Mesendoderm (in vitro differentiated cells): ENCODE measurements around the gene ETFB.

Experiments used
- DNase-seq: peaks from one replicate; pipeline ENCODE4 v3.0.0; 2013
- H2AK5ac ChIP-seq: 2 replicates; pipeline ENCODE4 v1.6.1; 2013; ENCODE audit warnings: low read length, inconsistent platforms
- H2BK120ac ChIP-seq: 2 replicates; pipeline ENCODE4 v1.6.1; 2013; ENCODE audit warnings: low read depth, mild to moderate bottlenecking, low read length, moderate library complexity, mixed read lengths
- H2BK15ac ChIP-seq: replicated peaks from 2 replicates; pipeline ENCODE4 v1.6.1; 2013; ENCODE audit warnings: low read depth, mild to moderate bottlenecking, moderate library complexity
- H2BK5ac ChIP-seq: 2 replicates; pipeline ENCODE4 v1.6.1; 2013; ENCODE audit warnings: low read length, inconsistent platforms
- H3K18ac ChIP-seq: 2 replicates; pipeline ENCODE4 v1.6.1; 2013; ENCODE audit warnings: mild to moderate bottlenecking, low read length, mixed read lengths
- H3K23ac ChIP-seq: one replicate; pipeline ENCODE4 v1.6.1; 2013; ENCODE audit warnings: low read length
- H3K27ac ChIP-seq: 2 replicates; pipeline ENCODE4 v1.5.1; 2013; ENCODE audit warnings: low read depth, mild to moderate bottlenecking, inconsistent platforms, low read length, moderate library complexity
- H3K27me3 ChIP-seq: 2 replicates; pipeline ENCODE4 v1.6.1; 2013; ENCODE audit warnings: low read length, control low read depth, mild to moderate bottlenecking, inconsistent platforms; ENCODE audit not compliant: insufficient read depth, poor library complexity
- H3K36me3 ChIP-seq: 2 replicates; pipeline ENCODE4 v1.6.1; 2013; ENCODE audit warnings: low read length, inconsistent platforms; ENCODE audit not compliant: control insufficient read depth, insufficient read depth
- H3K4ac ChIP-seq: one replicate; pipeline ENCODE4 v1.6.1; 2013; ENCODE audit warnings: low read depth, mild to moderate bottlenecking, low read length, moderate library complexity
- H3K4me1 ChIP-seq: 2 replicates; pipeline ENCODE4 v1.6.1; 2013; ENCODE audit warnings: low read depth, low read length, inconsistent platforms; ENCODE audit not compliant: control insufficient read depth
- H3K4me2 ChIP-seq: 2 replicates; pipeline ENCODE4 v1.6.1; 2013; ENCODE audit warnings: low read length
- H3K4me3 ChIP-seq: 2 replicates; pipeline ENCODE4 v1.5.1; 2013; ENCODE audit warnings: mild to moderate bottlenecking, low read length
- H3K56ac ChIP-seq: one replicate; pipeline ENCODE4 v1.6.1; 2013; ENCODE audit warnings: low read length
- H3K79me1 ChIP-seq: 2 replicates; pipeline ENCODE4 v1.6.1; 2013; ENCODE audit warnings: low read length, inconsistent platforms
- H3K79me2 ChIP-seq: 2 replicates; pipeline ENCODE4 v1.6.1; 2013; ENCODE audit warnings: mild to moderate bottlenecking, low read length; ENCODE audit not compliant: control insufficient read depth, insufficient read depth
- H3K9ac ChIP-seq: 2 replicates; pipeline ENCODE4 v1.6.1; 2013; ENCODE audit warnings: low read length, inconsistent platforms
- H4K5ac ChIP-seq: one replicate; pipeline ENCODE4 v1.6.1; 2013; ENCODE audit warnings: low read length
- H4K8ac ChIP-seq: one replicate; pipeline ENCODE4 v1.6.1; 2013; ENCODE audit warnings: low read depth, mild to moderate bottlenecking, control low read depth, low read length, moderate library complexity
- WGBS: extraction: QIAGEN DNeasy Blood & Tissue Kit; methylation state at CpG from one replicate; pipeline ENCODE4 v1.1.7; 2013; ENCODE audit warnings: low lambda C conversion rate, missing lambda C conversion rate; ENCODE audit not compliant: insufficient coverage; ENCODE audit errors: extremely low coverage; 5-methylcytosine and 5-hydroxymethylcytosine counted together

Gene ETFB

GRCh38 chr19:51325161-51325976 is 40.8 kb downstream of the ETFB start:
- WGBS: no CpG with 5 or more reads among the region's 26 CpGs
- H3K36me3 ChIP-seq: no peaks in the 10 kb centered on the region
- no peak overlapping the region for H4K8ac ChIP-seq
- H2BK120ac ChIP-seq: no peak overlapping the region
- H3K56ac ChIP-seq: no peak overlapping the region
- no peaks in the 10 kb centered on the region for H3K79me1 ChIP-seq
- no peaks in the 10 kb centered on the region for H3K79me2 ChIP-seq
- no peak overlapping the region for H4K5ac ChIP-seq
- H3K23ac ChIP-seq: no peak overlapping the region
- no peaks in the 10 kb centered on the region for H3K27me3 ChIP-seq
- H2AK5ac ChIP-seq: no peak overlapping the region
- no peaks in the 10 kb centered on the region for H3K4me1 ChIP-seq
- no peak overlapping the region for H3K4ac ChIP-seq
- H2BK5ac ChIP-seq: no peak overlapping the region
- DNase-seq: no peak
- H3K27ac ChIP-seq: no peak overlapping the region
- no peak overlapping the region for H3K18ac ChIP-seq
- no peak overlapping the region for H3K4me3 ChIP-seq
- no peak overlapping the region for H2BK15ac ChIP-seq
- H3K4me2 ChIP-seq: no peak overlapping the region
- H3K9ac ChIP-seq: no peak overlapping the region

- Histone ChIP-seq H2BK120ac (no peak overlapping the region), H3K4me3 (no peak overlapping the region), H2BK15ac (no peak overlapping the region), H4K5ac (no peak overlapping the region), H3K4ac (no peak overlapping the region), H3K27me3 (no peaks in the 10 kb centered on the region), H2BK5ac (no peak overlapping the region), H2AK5ac (no peak overlapping the region), H3K79me2 (no peaks in the 10 kb centered on the region), H3K9ac (no peak overlapping the region), H3K18ac (no peak overlapping the region), H3K79me1 (no peaks in the 10 kb centered on the region), H3K23ac (no peak overlapping the region), H3K27ac (no peak overlapping the region), H3K56ac (no peak overlapping the region), H3K4me2 (no peak overlapping the region), H4K8ac (no peak overlapping the region), H3K4me1 (no peaks in the 10 kb centered on the region), H3K36me3 (no peaks in the 10 kb centered on the region)
- no CpG with 5 or more reads among the region's 6 CpGs for WGBS
- DNase-seq: no peak
These were observed 42.1 kb downstream of the ETFB start for GRCh38 chr19:51324167-51324481.

- no peak for DNase-seq
- H3K4ac ChIP-seq: no peak overlapping the region
- H3K4me2 ChIP-seq: no peak overlapping the region
- H3K9ac ChIP-seq: no peak overlapping the region
- no peak overlapping the region for H3K18ac ChIP-seq
- no peak overlapping the region for H2BK120ac ChIP-seq
- no peak overlapping the region for H3K4me3 ChIP-seq
- no peaks in the 10 kb centered on the region for H3K79me2 ChIP-seq
- H4K5ac ChIP-seq: no peak overlapping the region
- H3K56ac ChIP-seq: no peak overlapping the region
- H2BK15ac ChIP-seq: no peak overlapping the region
- H2BK5ac ChIP-seq: no peak overlapping the region
- no peak overlapping the region for H3K27ac ChIP-seq
- H3K79me1 ChIP-seq: no peaks in the 10 kb centered on the region
- H3K36me3 ChIP-seq: no peaks in the 10 kb centered on the region
- no peak overlapping the region for H3K23ac ChIP-seq
- no peak overlapping the region for H2AK5ac ChIP-seq
- no peaks in the 10 kb centered on the region for H3K27me3 ChIP-seq
- no peak overlapping the region for H4K8ac ChIP-seq
- H3K4me1 ChIP-seq: no peaks in the 10 kb centered on the region
- WGBS: no CpG with 5 or more reads among the region's 29 CpGs
These were observed 42.6 kb downstream of the ETFB start for GRCh38 chr19:51323481-51324166.

GRCh38 chr19:51321799-51322198 is 44.4 kb downstream of the ETFB start:
- no peak overlapping the region for H3K4ac ChIP-seq
- WGBS: no CpG with 5 or more reads among the region's 14 CpGs

GRCh38 chr19:51320280-51320657 is 45.9 kb downstream of the ETFB start:
- Histone ChIP-seq H3K36me3 (no peaks in the 10 kb centered on the region), H3K27me3 (no peaks in the 10 kb centered on the region), H2BK120ac (no peak overlapping the region), H3K4me3 (no peak overlapping the region), H3K4ac (no peak overlapping the region), H4K5ac (no peak overlapping the region), H4K8ac (no peak overlapping the region), H3K23ac (no peak overlapping the region), H3K9ac (no peak overlapping the region), H3K18ac (no peak overlapping the region), H3K79me1 (no peaks in the 10 kb centered on the region), H3K4me1 (no peaks in the 10 kb centered on the region), H2AK5ac (no peak overlapping the region), H3K27ac (no peak overlapping the region), H3K56ac (no peak overlapping the region), H2BK5ac (no peak overlapping the region), H3K79me2 (no peaks in the 10 kb centered on the region), H3K4me2 (no peak overlapping the region), H2BK15ac (no peak overlapping the region)
- no CpG with 5 or more reads among the region's 14 CpGs for WGBS
- DNase-seq: no peak

More at GRCh38 chr19:51321799-51322198, 44.4 kb downstream of the ETFB start:
- H3K56ac ChIP-seq: no peak overlapping the region
- no peaks in the 10 kb centered on the region for H3K4me1 ChIP-seq
- no peak overlapping the region for H3K4me3 ChIP-seq
- H3K27me3 ChIP-seq: no peaks in the 10 kb centered on the region
- no peak overlapping the region for H3K27ac ChIP-seq
- no peak overlapping the region for H2BK120ac ChIP-seq
- H3K23ac ChIP-seq: no peak overlapping the region
- no peak overlapping the region for H4K5ac ChIP-seq
- no peak overlapping the region for H2BK5ac ChIP-seq
- DNase-seq: no peak
- H3K4me2 ChIP-seq: no peak overlapping the region
- H3K79me1 ChIP-seq: no peaks in the 10 kb centered on the region
- H3K36me3 ChIP-seq: no peaks in the 10 kb centered on the region
- no peaks in the 10 kb centered on the region for H3K79me2 ChIP-seq
- no peak overlapping the region for H3K9ac ChIP-seq
- H2AK5ac ChIP-seq: no peak overlapping the region
- H4K8ac ChIP-seq: no peak overlapping the region
- no peak overlapping the region for H3K18ac ChIP-seq
- no peak overlapping the region for H2BK15ac ChIP-seq
